NOMO-1 treated with DMSO at 0.1 percent for 48 hours (cell line): ENCODE measurements around the gene PCDH9.
"Not testable (repeated sequence)": the region's sequence is repeated elsewhere in the genome, so short reads cannot be mapped to it uniquely, and the experiment has no call there.

Experiments
- DNase-seq: peaks from one replicate; lab custom pipeline; 2025; ENCODE audit not compliant: unreplicated experiment; lab: John Stamatoyannopoulos, UW

The PCDH9 gene

GRCh38 chr13:66323745-66324347 lies 906.3 kb downstream of the PCDH9 start:
- DNase-seq, result no peak

DNA sequence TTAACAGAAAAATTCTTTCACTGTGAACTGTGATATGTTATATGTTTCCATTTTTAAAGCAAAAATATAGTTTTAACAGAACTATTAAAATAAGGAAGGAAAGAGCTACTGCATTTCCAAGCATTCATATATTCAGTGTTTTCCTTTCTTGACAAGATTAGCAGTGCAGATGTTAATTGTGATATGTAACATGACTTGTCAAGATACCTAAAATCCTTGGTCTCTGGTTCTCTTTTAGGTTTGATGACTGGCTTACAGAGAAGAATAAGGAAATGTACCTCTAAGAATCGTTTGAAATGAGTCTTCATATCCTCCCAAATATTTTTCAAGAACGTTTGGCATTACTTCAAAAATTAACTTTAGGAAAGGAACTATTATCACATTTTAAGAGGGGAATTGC lies 907.2 kb downstream of the PCDH9 start:
- DNase-seq, result no peak

DNA sequence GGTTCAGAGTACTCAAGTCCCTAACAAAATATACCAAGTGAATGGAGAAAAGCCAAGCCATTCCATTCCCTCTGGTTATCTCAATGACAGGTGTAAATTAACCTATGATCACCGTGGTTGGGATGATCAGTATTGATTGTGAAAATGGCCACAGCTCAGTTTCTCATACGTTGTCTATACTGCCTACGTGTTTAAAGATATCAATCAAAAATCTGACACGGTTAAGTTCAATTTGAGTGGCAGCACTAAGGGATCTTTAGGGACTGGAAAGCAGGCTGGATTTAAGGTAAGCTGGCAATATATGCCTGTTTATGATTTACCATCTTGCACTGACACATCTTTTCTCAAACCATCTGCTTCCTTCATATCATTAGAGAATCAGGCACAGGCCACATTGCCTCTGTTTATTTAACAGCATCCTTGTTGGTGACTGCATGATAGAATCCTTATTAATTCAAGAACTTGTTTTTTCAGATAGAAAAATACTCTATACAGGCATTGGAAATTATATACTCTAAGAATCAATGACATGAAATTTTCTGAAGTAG lies 907.9 kb downstream of the PCDH9 start:
- no peak for DNase-seq

GRCh38 chr13:66314911-66315310 lies 915.2 kb downstream of the PCDH9 start:
- no peak for DNase-seq

- no peak for DNase-seq
These were observed 916.7 kb downstream of the PCDH9 start for GRCh38 chr13:66313413-66313812.

DNA sequence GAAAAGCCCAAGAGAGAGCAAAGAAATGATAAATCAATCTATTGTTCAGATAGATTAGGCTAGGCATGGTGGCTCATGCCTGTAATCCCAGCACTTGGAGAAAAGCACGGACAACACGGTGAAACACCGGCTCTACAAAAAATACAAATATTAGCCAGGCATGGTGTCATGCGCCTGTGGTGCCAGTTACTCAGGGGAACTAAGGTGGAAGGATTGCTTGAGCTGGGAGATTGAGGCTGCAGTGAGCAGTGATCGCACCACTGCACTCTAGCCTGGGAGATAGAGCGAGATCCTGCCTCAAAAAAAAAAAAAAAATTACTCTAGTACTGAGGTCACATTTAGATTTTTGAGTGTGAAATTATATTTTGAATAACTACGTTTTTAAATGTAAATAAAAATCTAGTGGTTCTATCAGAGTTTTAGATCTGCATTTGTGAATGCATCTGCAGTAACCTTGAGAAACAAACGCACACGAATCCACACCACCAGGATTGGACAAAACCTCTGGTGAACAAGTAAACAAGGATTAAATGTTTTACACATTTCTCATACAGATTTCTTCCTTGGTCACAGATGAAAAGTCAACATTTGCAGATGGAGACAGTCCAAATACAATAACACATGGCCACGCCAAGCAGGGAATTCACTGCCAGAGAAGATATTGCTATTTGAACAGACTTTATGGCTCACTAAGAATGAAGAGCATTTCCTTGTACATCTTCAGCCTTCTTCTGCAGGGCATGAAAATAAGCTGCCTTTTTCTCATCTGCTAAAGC lies 917.6 kb downstream of the PCDH9 start:
- no peak for DNase-seq

- DNase-seq, result no peak
These were observed 924.0 kb downstream of the PCDH9 start for GRCh38 chr13:66305961-66306617.

DNA sequence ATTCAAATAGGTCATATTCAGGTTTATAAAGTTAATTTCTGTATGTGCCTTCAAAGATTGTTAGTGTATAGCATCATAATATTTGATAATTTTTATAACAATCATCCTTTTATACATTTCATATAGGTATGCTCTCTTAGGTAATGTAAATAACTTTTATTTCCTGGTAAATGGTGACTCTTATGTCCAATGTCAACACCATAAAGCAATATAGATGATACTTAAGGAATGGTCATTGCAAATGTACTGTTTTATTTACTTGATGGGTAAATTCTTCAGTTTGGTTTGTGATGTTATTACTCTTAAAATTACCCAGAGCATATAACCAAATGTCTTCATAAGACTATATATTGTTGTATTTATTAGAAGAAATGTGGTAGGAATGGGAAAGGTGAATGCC lies 928.7 kb downstream of the PCDH9 start:
- no peak for DNase-seq

DNA sequence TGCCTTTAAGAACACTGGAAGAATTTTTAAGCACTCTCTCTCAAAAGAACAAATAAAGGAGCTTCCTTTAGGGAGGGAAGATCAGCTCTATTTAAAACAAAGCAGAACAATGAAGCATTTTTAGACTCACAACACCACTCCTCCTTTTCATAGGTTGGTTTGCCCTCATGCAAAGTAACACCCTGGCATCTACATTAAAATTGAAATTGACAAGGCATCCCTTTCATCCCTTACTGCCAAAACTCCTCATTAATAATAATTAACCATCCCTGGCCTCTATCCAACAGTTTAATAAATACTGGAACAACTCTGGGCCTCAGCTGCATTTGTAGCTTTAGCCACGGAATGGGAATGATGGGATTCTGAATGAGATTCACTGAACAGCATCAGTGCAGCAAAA lies 929.1 kb downstream of the PCDH9 start:
- no peak for DNase-seq

DNA sequence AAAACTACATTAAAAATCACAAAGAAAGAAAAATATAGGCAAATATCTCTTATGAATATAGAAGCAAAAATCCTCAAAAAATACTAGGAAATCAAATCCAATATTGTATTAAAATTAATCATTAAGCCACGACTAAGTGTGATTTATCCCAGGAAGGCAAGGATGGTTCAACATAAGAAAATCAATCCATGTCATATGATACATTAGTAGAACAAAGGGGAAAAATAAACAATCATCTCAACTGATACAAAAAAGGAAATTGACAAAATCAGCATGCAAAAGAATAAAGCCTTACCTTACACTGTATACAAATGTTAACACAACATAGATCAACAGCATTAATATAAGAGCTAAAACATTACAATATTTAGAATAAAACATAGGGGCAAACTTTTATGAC lies 933.3 kb downstream of the PCDH9 start:
- no peak for DNase-seq

GRCh38 chr13:66296328-66296727 lies 933.8 kb downstream of the PCDH9 start:
- DNase-seq, result no peak

DNA sequence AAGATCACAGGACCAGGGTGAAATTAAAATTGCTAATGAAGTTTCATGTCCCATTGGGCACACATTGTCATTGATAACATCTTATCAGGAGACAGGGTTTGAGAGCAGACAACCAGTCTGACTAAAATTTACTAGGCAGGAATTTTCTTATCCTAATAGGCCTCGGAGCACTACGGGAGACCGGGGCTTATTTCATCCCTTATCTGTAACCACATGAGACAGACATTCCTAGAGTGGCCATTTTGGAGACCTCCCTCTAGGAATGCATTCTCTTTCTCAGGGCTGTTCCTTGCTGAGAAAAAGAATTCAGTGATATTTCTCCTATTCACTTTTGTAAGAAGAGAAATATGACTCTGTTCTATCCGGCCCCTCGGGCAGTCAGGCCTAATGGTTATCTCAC lies 943.3 kb downstream of the PCDH9 start:
- not testable (repeated sequence) for DNase-seq

DNA sequence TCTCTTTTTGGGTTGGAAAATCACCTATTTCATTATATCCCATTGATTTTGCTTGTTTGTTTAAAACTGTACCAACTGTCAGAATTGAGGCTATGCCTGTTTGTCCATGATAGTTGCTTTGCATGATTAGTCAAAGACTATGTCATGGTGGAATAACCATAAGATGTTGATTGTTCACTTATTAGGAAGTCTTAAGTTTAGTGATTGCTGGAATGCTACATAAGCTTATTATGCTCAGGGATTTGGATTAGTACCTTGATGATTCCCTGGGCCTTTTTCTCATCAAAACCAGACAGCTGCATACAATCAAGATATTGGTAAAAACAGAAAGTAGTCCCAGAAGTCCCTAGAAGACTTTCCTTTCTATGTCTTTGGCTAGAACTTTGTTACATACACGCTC lies 954.7 kb downstream of the PCDH9 start:
- DNase-seq, result no peak

- DNase-seq, result no peak
These were observed 957.1 kb downstream of the PCDH9 start for GRCh38 chr13:66273011-66273410.

GRCh38 chr13:66266761-66267160 lies 963.4 kb downstream of the PCDH9 start:
- DNase-seq, result no peak

GRCh38 chr13:66266348-66266747 lies 963.8 kb downstream of the PCDH9 start:
- no peak for DNase-seq

GRCh38 chr13:66265371-66265770 lies 964.8 kb downstream of the PCDH9 start:
- no peak for DNase-seq

GRCh38 chr13:66264971-66265370 lies 965.2 kb downstream of the PCDH9 start:
- DNase-seq, result no peak

DNA sequence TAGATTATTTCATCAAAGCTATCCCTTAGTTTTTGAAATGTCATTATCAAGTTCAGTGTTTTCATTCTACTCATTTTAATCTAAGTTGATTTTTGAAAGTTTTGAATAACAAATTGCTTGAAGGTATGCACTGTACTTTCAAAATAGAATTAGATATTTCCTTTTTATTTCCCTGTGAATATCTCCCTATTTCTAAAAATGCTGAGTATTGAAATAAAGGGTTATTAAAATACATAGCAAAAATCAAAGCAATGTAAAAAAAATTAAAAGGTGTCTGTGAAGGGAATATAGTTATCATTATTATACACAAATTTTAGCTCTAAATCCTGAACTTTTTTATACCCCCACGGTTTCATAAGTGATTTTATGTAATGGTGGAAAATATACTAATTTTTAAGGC lies 967.8 kb downstream of the PCDH9 start:
- no peak for DNase-seq

DNA sequence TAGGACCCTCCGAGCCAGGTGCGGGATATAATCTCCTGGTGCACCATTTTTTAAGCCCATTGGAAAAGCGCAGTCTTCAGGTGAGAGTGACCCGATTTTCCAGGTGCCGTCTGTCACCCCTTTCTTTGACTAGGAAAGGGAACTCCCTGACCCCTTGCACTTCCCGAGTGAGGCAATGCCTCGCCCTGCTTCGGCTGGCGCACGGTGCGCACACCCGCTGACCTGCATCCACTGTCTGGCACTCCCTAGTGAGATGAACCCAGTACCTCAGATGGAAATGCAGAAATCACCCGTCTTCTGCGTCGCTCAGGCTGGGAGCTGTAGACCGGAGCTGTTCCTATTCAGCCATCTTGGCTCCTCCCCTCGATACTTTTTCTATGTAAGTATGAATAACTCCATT lies 970.7 kb downstream of the PCDH9 start:
- not testable (repeated sequence) for DNase-seq
